Endothelial cell (in vitro differentiated cells): ENCODE results near the gene CCDC88A. TPM values are rescaled to one million over a fixed set of nuclear protein-coding genes. Genes with fewer than 3 reads are reported as not detected.

Experiments
- DNase-seq: peaks from one replicate; pipeline ENCODE4 v3.0.0; 2021; ENCODE audit warnings: low spot score
- H3K27ac Mint-ChIP-seq: one replicate; pipeline ENCODE4 v1.8.0; 2021; ENCODE audit warnings: mixed read lengths, inconsistent platforms; ENCODE audit not compliant: unreplicated experiment
- H3K27me3 Mint-ChIP-seq: one replicate; pipeline ENCODE4 v1.8.0; 2021; ENCODE audit warnings: mild to moderate bottlenecking, moderate library complexity, mixed read lengths, inconsistent platforms; ENCODE audit not compliant: unreplicated experiment
- H3K36me3 Mint-ChIP-seq: one replicate; pipeline ENCODE4 v1.8.0; 2021; ENCODE audit warnings: mild to moderate bottlenecking, low read depth, mixed read lengths, inconsistent platforms; ENCODE audit not compliant: unreplicated experiment
- H3K4me1 Mint-ChIP-seq: one replicate; pipeline ENCODE4 v1.8.0; 2021; ENCODE audit warnings: mild to moderate bottlenecking, mixed read lengths, inconsistent platforms; ENCODE audit not compliant: unreplicated experiment
- H3K4me3 Mint-ChIP-seq: one replicate; pipeline ENCODE4 v1.8.0; 2021; ENCODE audit warnings: mild to moderate bottlenecking, mixed read lengths, inconsistent platforms; ENCODE audit not compliant: unreplicated experiment
- H3K9me3 Mint-ChIP-seq: one replicate; pipeline ENCODE4 v1.8.0; 2021; ENCODE audit warnings: mixed read lengths, inconsistent platforms; ENCODE audit not compliant: unreplicated experiment
- CTCF ChIP-seq: fragments of 200-600 bp; sonication (generic); IDR thresholded peaks from one replicate; pipeline ENCODE4 v1.5.0; 2021; ENCODE audit warnings: antibody characterized with exemption; ENCODE audit not compliant: unreplicated experiment
- total RNA-seq: library from RNA; stranded (reverse); fragmentation: NEBNext Ultra II Directional; extraction: Animal tissue kit (Norgen Biotek cat#: 25700); gene quantifications from one replicate; pipeline ENCODE4 v1.2.1, GENCODE V29; 2021; ENCODE audit not compliant: unreplicated experiment

Gene CCDC88A
- total RNA-seq, 1 donor from 2014 or later = 98.7 TPM

- no peak for DNase-seq
- Mint-ChIP-seq H3K4me1 (no peaks in the 10 kb centered on the region), H3K9me3 (no peaks in the 10 kb centered on the region), H3K36me3 (peaks cover 15% of the 10 kb centered on the region), H3K4me3 (no peak overlapping the region), H3K27ac (no peak overlapping the region), H3K27me3 (no peaks in the 10 kb centered on the region)
- TF ChIP-seq CTCF = no peak
Measured at GRCh38 chr2:55370208-55370607, 49.4 kb downstream of the CCDC88A start.

GRCh38 chr2:55365303-55365702 is 54.4 kb downstream of the CCDC88A start:
- Mint-ChIP-seq H3K4me1 (no peaks in the 10 kb centered on the region), H3K27me3 (no peaks in the 10 kb centered on the region), H3K4me3 (no peak overlapping the region), H3K9me3 (no peaks in the 10 kb centered on the region), H3K36me3 (peaks cover 10% of the 10 kb centered on the region), H3K27ac (peak overlapping the region; percentile 12)
- no peak for TF ChIP-seq CTCF
- DNase-seq = no peak

- peaks cover 2% of the 10 kb centered on the region for H3K36me3 Mint-ChIP-seq
- no peak overlapping the region for H3K27ac Mint-ChIP-seq
- H3K4me1 Mint-ChIP-seq = no peaks in the 10 kb centered on the region
- no peak for TF ChIP-seq CTCF
- no peak for DNase-seq
- H3K4me3 Mint-ChIP-seq = no peak overlapping the region
- no peaks in the 10 kb centered on the region for H3K27me3 Mint-ChIP-seq
- H3K9me3 Mint-ChIP-seq = no peaks in the 10 kb centered on the region
Measured at GRCh38 chr2:55364189-55365055, 55.2 kb downstream of the CCDC88A start.

- TF ChIP-seq CTCF = no peak
- no peaks in the 10 kb centered on the region for H3K27me3 Mint-ChIP-seq
- H3K9me3 Mint-ChIP-seq = no peaks in the 10 kb centered on the region
- H3K4me1 Mint-ChIP-seq = no peaks in the 10 kb centered on the region
- H3K36me3 Mint-ChIP-seq = no peaks in the 10 kb centered on the region
- no peak for DNase-seq
- H3K27ac Mint-ChIP-seq = no peak overlapping the region
- H3K4me3 Mint-ChIP-seq = no peak overlapping the region
Measured at GRCh38 chr2:55363636-55364035, 56.0 kb downstream of the CCDC88A start.

- Mint-ChIP-seq H3K4me1 (peaks cover 4% of the 10 kb centered on the region), H3K36me3 (peaks cover 6% of the 10 kb centered on the region), H3K4me3 (no peak overlapping the region), H3K9me3 (no peaks in the 10 kb centered on the region), H3K27ac (no peak overlapping the region), H3K27me3 (no peaks in the 10 kb centered on the region)
- TF ChIP-seq CTCF = no peak
- no peak for DNase-seq
Measured at GRCh38 chr2:55361465-55362189, 58.0 kb downstream of the CCDC88A start.
